K562 (cell line): ENCODE measurements around the gene P4HB. TPM values are rescaled to one million over a fixed set of nuclear protein-coding genes. Genes with fewer than 3 reads are reported as not detected.

Source experiments
- CBX2 ChIP-seq: fragments of 200-600 bp; sonication (generic); IDR thresholded peaks from one replicate; pipeline ENCODE4 v1.6.1; 2012; ENCODE audit warnings: mild to moderate bottlenecking, low read length, inconsistent platforms; ENCODE audit not compliant: insufficient read depth, poor library complexity, severe bottlenecking
- CEBPG ChIP-seq, 3 experiments: fragments of 200-800 bp in 1 of 3; sonication (Bioruptor generic) in 1 of 3; sonication (generic) in 1 of 3; formaldehyde crosslinking in 1 of 3; IDR thresholded peaks in 2 of 3; conservative IDR thresholded peaks in 1 of 3; 2 replicates each; pipeline versions ENCODE4 v1.6.1 to v1.8.0; 2016 to 2022; ENCODE audit warnings: missing compliant biosample characterization in 2 of 3, missing genetic modification characterization in 2 of 3, mild to moderate bottlenecking in 1 of 3, missing genetic modification reagents in 1 of 3
- EP400 ChIP-seq: fragments of 450-650 bp; IDR thresholded peaks from 2 replicates; pipeline ENCODE4 v1.6.1; 2017; ENCODE audit warnings: antibody characterized with exemption, mild to moderate bottlenecking, moderate library complexity
- ESRRA ChIP-seq: fragments of 450-650 bp; IDR thresholded peaks from 2 replicates; pipeline ENCODE4 v1.6.1; 2014; ENCODE audit warnings: low read depth, mild to moderate bottlenecking, moderate library complexity, borderline replicate concordance
- GATAD2A ChIP-seq: fragments of 450-650 bp; IDR thresholded peaks from 2 replicates; pipeline ENCODE4 v1.6.1; 2017
- HMGXB4 ChIP-seq: sonication (generic); formaldehyde crosslinking; IDR thresholded peaks from 2 replicates; pipeline ENCODE4 v1.8.1; 2023; ENCODE audit warnings: mild to moderate bottlenecking, missing genetic modification reagents
- NCOA1 ChIP-seq: fragments of 450-650 bp; IDR thresholded peaks from 2 replicates; pipeline ENCODE4 v1.6.1; 2016; ENCODE audit warnings: low read depth
- RBM25 ChIP-seq: fragments of 200-400 bp; formaldehyde crosslinking; IDR thresholded peaks from 2 replicates; pipeline ENCODE4 v1.6.1; 2018; ENCODE audit warnings: low read length, low read depth, moderate library complexity; ENCODE audit not compliant: severe bottlenecking
- SETDB1 ChIP-seq: IDR thresholded peaks from one replicate; pipeline ENCODE4 v1.6.1; 2012; ENCODE audit warnings: low read length, control low read depth, inconsistent platforms
- ZBTB2 ChIP-seq: fragments of 450-650 bp; IDR thresholded peaks from 2 replicates; pipeline ENCODE4 v1.6.1; 2016; ENCODE audit warnings: antibody characterized with exemption
- ZNF133 ChIP-seq: fragments of 250-450 bp; sonication (Bioruptor Pico); IDR thresholded peaks from 2 replicates; pipeline ENCODE4 v1.4.0; 2020; ENCODE audit warnings: mild to moderate bottlenecking
- ZNF766 ChIP-seq: fragments of 200-800 bp; sonication (Bioruptor generic); conservative IDR thresholded peaks from 2 replicates; pipeline ENCODE4 v1.6.1; 2016; ENCODE audit warnings: missing genetic modification characterization, missing compliant biosample characterization
- ZNF780A ChIP-seq: fragments of 250-450 bp; sonication (Bioruptor Pico); IDR thresholded peaks from 2 replicates; pipeline ENCODE4 v1.5.0; 2021; ENCODE audit warnings: mild to moderate bottlenecking
- ZNF785 ChIP-seq: fragments of 250-450 bp; sonication (Bioruptor Pico); IDR thresholded peaks from 2 replicates; pipeline ENCODE4 v1.4.0; 2020; ENCODE audit warnings: mild to moderate bottlenecking
- ZSCAN32 ChIP-seq: fragments of 450-650 bp; formaldehyde crosslinking; IDR thresholded peaks from 2 replicates; pipeline ENCODE4 v1.4.0; 2020; ENCODE audit warnings: mild to moderate bottlenecking, moderate library complexity
- polyA plus RNA-seq, 8 experiments: library from polyadenylated mRNA; depleted of rRNA in 4 of 8; stranded (reverse) in 5 of 8; unstranded in 3 of 8; fragments of >200 nt; fragmentation: Nextera tagmentation in 2 of 8; fragmentation: Illumina TruSeq in 1 of 8; extraction: Ambion mirVana in 2 of 8; extraction: Trizol in 1 of 8; gene quantifications; 2 replicates each; pipeline versions ENCODE4 v1.2.1 to v1.2.3, GENCODE V29; 2011 to 2014; ENCODE audit warnings: inconsistent platforms in 1 of 8, missing spikeins in 1 of 8
- total RNA-seq, 7 experiments: library from RNA; depleted of rRNA in 6 of 7; stranded (reverse); fragments of >200 nt in 6 of 7; fragmentation: Illumina TruSeq in 2 of 7; extraction: Trizol in 2 of 7; gene quantifications; 2 replicates each; pipeline versions ENCODE4 v1.2.1 to v1.2.3, GENCODE V29; 2011 to 2021; ENCODE audit warnings: low replicate concordance in 1 of 7
- TF ChIP-seq, protein P1 (sequence below): conservative IDR thresholded peaks from 2 replicates; pipeline ENCODE4 v1.6.1; 2011; ENCODE audit warnings: low read depth, mild to moderate bottlenecking, low read length; ENCODE audit not compliant: control insufficient read depth
- TF ChIP-seq, protein P2 (sequence below): fragments of 450-650 bp; formaldehyde crosslinking; IDR thresholded peaks from 2 replicates; pipeline ENCODE4 v1.4.0; 2020; ENCODE audit warnings: mild to moderate bottlenecking, moderate library complexity
- TF ChIP-seq, protein P3 (sequence below): fragments of 450-650 bp; IDR thresholded peaks from 2 replicates; pipeline ENCODE4 v1.7.0; 2016; ENCODE audit warnings: borderline replicate concordance

P4HB gene
- total and polyA plus RNA-seq, 9 of the 15 experiments (the other 6 are each of a cell fraction or from before 2014, with no cell fraction given) = 4.4 to 645 (median 325) TPM

DNA sequence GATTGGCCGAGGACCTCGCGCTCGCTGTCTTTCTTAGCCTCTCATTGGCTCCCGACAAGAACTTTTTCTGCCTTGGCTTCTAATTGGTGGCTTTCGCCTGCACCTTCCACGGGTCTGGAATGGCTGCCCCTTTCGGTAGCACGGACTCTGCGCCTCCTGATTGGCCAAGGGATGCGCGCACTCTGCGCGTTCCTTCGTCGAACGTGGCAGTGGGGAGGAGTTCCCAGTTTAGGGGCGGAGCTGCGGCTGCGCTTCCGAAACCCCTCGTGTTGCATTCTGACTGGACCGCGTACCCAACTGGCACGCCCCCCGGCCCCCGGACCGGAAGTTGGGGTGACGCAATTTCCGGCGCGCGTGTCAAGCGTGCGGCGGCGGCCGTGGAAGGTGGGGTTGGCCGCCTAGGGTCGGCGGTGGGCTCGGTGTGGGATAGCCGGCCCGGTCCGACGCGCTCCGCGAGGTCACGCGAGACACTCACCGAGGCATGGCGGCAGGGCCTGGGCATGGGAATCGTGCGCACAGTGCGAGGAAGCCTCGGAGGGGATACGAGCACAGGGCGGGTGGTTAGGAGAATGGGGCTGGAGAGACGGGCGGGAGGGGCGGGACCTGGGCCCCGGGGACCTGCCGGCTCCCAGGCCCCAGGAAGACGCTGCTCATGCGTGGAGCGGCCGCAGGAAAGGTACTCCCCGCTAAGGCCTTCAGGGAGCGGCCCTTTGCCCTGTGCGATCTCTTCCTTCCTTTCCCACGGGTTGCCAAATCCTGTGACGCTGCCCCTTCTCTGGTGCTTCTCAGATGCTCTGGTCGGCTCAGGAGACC is 627 bp upstream of the P4HB start (continued):
- TF ChIP-seq, protein P1, sequence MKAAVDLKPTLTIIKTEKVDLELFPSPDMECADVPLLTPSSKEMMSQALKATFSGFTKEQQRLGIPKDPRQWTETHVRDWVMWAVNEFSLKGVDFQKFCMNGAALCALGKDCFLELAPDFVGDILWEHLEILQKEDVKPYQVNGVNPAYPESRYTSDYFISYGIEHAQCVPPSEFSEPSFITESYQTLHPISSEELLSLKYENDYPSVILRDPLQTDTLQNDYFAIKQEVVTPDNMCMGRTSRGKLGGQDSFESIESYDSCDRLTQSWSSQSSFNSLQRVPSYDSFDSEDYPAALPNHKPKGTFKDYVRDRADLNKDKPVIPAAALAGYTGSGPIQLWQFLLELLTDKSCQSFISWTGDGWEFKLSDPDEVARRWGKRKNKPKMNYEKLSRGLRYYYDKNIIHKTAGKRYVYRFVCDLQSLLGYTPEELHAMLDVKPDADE = peak; percentile 55; the same call in 1 of the 2 replicates
- TF ChIP-seq ZNF766 (CRISPR knock-in tag) (peak; percentile 99), CBX2 (no peak), NCOA1 (no peak), RBM25 (peak; percentile 88), ESRRA (peak; percentile 50; the same call in 1 of the 2 replicates), GATAD2A (0 out of 2 replicates have a peak, but pooled peaks have one; percentile 40), EP400 (peak; percentile 99), ZBTB2 (peak; percentile 80), HMGXB4 (0 out of 2 replicates have a peak, but pooled peaks have one; percentile 6), SETDB1 (no peak), ZNF133 (peak; percentile 91; the same call in 1 of the 2 replicates), CEBPG (CRISPR knock-in tag; IDR thresholded peaks at IDR 0.05) (peak; percentile 97), CEBPG (tag; conservative IDR thresholded peaks at IDR 0.05 in 1 of 2, IDR thresholded peaks at IDR 0.05 in 1 of 2) (peak; percentile 98 to 100), ZSCAN32 (peak; percentile 72; the same call in 1 of the 2 replicates), ZNF780A (CRISPR knock-in tag) (no peak), ZNF785 (CRISPR knock-in tag) (peak; percentile 69; the same call in 1 of the 2 replicates)
- TF ChIP-seq, protein P2, sequence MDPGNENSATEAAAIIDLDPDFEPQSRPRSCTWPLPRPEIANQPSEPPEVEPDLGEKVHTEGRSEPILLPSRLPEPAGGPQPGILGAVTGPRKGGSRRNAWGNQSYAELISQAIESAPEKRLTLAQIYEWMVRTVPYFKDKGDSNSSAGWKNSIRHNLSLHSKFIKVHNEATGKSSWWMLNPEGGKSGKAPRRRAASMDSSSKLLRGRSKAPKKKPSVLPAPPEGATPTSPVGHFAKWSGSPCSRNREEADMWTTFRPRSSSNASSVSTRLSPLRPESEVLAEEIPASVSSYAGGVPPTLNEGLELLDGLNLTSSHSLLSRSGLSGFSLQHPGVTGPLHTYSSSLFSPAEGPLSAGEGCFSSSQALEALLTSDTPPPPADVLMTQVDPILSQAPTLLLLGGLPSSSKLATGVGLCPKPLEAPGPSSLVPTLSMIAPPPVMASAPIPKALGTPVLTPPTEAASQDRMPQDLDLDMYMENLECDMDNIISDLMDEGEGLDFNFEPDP (CRISPR knock-in tag) = peak; percentile 90; the same call in 1 of the 2 replicates
- TF ChIP-seq, protein P3, sequence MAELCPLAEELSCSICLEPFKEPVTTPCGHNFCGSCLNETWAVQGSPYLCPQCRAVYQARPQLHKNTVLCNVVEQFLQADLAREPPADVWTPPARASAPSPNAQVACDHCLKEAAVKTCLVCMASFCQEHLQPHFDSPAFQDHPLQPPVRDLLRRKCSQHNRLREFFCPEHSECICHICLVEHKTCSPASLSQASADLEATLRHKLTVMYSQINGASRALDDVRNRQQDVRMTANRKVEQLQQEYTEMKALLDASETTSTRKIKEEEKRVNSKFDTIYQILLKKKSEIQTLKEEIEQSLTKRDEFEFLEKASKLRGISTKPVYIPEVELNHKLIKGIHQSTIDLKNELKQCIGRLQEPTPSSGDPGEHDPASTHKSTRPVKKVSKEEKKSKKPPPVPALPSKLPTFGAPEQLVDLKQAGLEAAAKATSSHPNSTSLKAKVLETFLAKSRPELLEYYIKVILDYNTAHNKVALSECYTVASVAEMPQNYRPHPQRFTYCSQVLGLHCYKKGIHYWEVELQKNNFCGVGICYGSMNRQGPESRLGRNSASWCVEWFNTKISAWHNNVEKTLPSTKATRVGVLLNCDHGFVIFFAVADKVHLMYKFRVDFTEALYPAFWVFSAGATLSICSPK = no peak
